ENCODE results near the gene CRYZL1.

CRYZL1 gene

GRCh38 chr21:33541105-33541711 lies 100.3 kb downstream of the CRYZL1 start:
- DNase-seq (ENCODE audit: low spot score), result no peak

GRCh38 chr21:33540711-33541104 lies 100.8 kb downstream of the CRYZL1 start:
- DNase-seq (ENCODE audit: low spot score), result no peak

- no peak for DNase-seq (ENCODE audit: low spot score)
Observed at GRCh38 chr21:33539616-33540015, 101.9 kb downstream of the CRYZL1 start.

Data from globus pallidus (tissue), 1 donor.